ENCODE results near the gene DCX.

Gene DCX

GRCh38 chrX:111411983-111412382 lies at the start of gene DCX:
Gene DCX (minus strand): TSS chrX:111412192. CDS start chrX:111410398, 1,794 bp downstream.
- no peak within 1 kb of the TSS for H3K4me3 ChIP-seq (ENCODE audit: low read depth, low read length)

- H3K4me3 ChIP-seq (ENCODE audit: low read depth, low read length), result no peak overlapping the region
Observed at GRCh38 chrX:111460607-111461006, 48.6 kb upstream of the DCX start.

GRCh38 chrX:111447298-111447697 lies 35.3 kb upstream of the DCX start:
- H3K4me3 ChIP-seq (ENCODE audit: low read depth, low read length), result no peak overlapping the region

- H3K4me3 ChIP-seq (ENCODE audit: low read depth, low read length), result no peak overlapping the region
Observed at GRCh38 chrX:111445485-111445884, 33.5 kb upstream of the DCX start.

- H3K4me3 ChIP-seq (ENCODE audit: low read depth, low read length), result no peak overlapping the region
Observed at GRCh38 chrX:111444881-111445280, 32.9 kb upstream of the DCX start.

GRCh38 chrX:111443946-111444345 lies 32.0 kb upstream of the DCX start:
- no peak overlapping the region for H3K4me3 ChIP-seq (ENCODE audit: low read depth, low read length)

GRCh38 chrX:111442791-111443190 lies 30.8 kb upstream of the DCX start:
- H3K4me3 ChIP-seq (ENCODE audit: low read depth, low read length), result no peak overlapping the region

GRCh38 chrX:111435469-111435868 lies 23.5 kb upstream of the DCX start:
- no peak overlapping the region for H3K4me3 ChIP-seq (ENCODE audit: low read depth, low read length)

GRCh38 chrX:111431001-111431400 lies 19.0 kb upstream of the DCX start:
- no peak overlapping the region for H3K4me3 ChIP-seq (ENCODE audit: low read depth, low read length)

- H3K4me3 ChIP-seq (ENCODE audit: low read depth, low read length), result no peak overlapping the region
Observed at GRCh38 chrX:111411557-111411956, 435 bp downstream of the DCX start.

GRCh38 chrX:111410590-111411078 lies 1.4 kb downstream of the DCX start:
- H3K4me3 ChIP-seq (ENCODE audit: low read depth, low read length), result no peak overlapping the region

GRCh38 chrX:111409326-111409725 lies 2.7 kb downstream of the DCX start:
- H3K4me3 ChIP-seq (ENCODE audit: low read depth, low read length), result no peak overlapping the region

- H3K4me3 ChIP-seq (ENCODE audit: low read depth, low read length), result no peak overlapping the region
Observed at GRCh38 chrX:111407948-111408347, 4.0 kb downstream of the DCX start.

GRCh38 chrX:111402344-111402743 lies 9.6 kb downstream of the DCX start:
- H3K4me3 ChIP-seq (ENCODE audit: low read depth, low read length), result no peak overlapping the region

- no peak overlapping the region for H3K4me3 ChIP-seq (ENCODE audit: low read depth, low read length)
Observed at GRCh38 chrX:111395149-111395548, 16.8 kb downstream of the DCX start.

GRCh38 chrX:111394569-111394968 lies 17.4 kb downstream of the DCX start:
- H3K4me3 ChIP-seq (ENCODE audit: low read depth, low read length), result no peak overlapping the region

GRCh38 chrX:111387470-111388070 lies 24.4 kb downstream of the DCX start:
- no peak overlapping the region for H3K4me3 ChIP-seq (ENCODE audit: low read depth, low read length)

- H3K4me3 ChIP-seq (ENCODE audit: low read depth, low read length), result no peak overlapping the region
Observed at GRCh38 chrX:111386615-111387233, 25.3 kb downstream of the DCX start.

GRCh38 chrX:111386077-111386476 lies 25.9 kb downstream of the DCX start:
- no peak overlapping the region for H3K4me3 ChIP-seq (ENCODE audit: low read depth, low read length)

- no peak overlapping the region for H3K4me3 ChIP-seq (ENCODE audit: low read depth, low read length)
Observed at GRCh38 chrX:111382277-111382676, 29.7 kb downstream of the DCX start.

- no peak overlapping the region for H3K4me3 ChIP-seq (ENCODE audit: low read depth, low read length)
Observed at GRCh38 chrX:111376897-111377578, 35.0 kb downstream of the DCX start.

- no peak overlapping the region for H3K4me3 ChIP-seq (ENCODE audit: low read depth, low read length)
Observed at GRCh38 chrX:111376486-111376885, 35.5 kb downstream of the DCX start.

Data from iPS-11a (cell line).